HTERT RPE-1 (cell line): Measurements from ENCODE around the gene PTGES2.

Source experiments
- in situ Hi-C: fragments of 300-500 bp; cut with MboI; formaldehyde crosslinking; loops from 4 replicates; pipeline ENCODE4 v1.14.3; 2020; ENCODE audit warnings: low sequenced_read_pairs

The PTGES2 gene

GRCh38 chr9:128127568-128127989 is at the start of gene PTGES2:
TSS of gene PTGES2 (minus strand) at chr9:128127729. CDS start at chr9:128127717, 12 bp downstream.
- in situ Hi-C loops = no loop called here

- in situ Hi-C loops = no loop called here
Observed at GRCh38 chr9:128175726-128176125, 48.2 kb upstream of the PTGES2 start.

GRCh38 chr9:128175102-128175563 is 47.6 kb upstream of the PTGES2 start:
- in situ Hi-C loops = no loop called here

GRCh38 chr9:128174062-128174461 is 46.5 kb upstream of the PTGES2 start:
- in situ Hi-C loops = no loop called here

- in situ Hi-C loops = no loop called here
Observed at GRCh38 chr9:128169925-128170324, 42.4 kb upstream of the PTGES2 start.

GRCh38 chr9:128169492-128169891 is 42.0 kb upstream of the PTGES2 start:
- in situ Hi-C loops = no loop called here

GRCh38 chr9:128168731-128169308 is 41.3 kb upstream of the PTGES2 start:
- in situ Hi-C loops = no loop called here

- in situ Hi-C loops = no loop called here
Observed at GRCh38 chr9:128167209-128167608, 39.7 kb upstream of the PTGES2 start.

- in situ Hi-C loops = no loop called here
Observed at GRCh38 chr9:128166169-128166568, 38.6 kb upstream of the PTGES2 start.

- in situ Hi-C loops = no loop called here
Observed at GRCh38 chr9:128164307-128164885, 36.9 kb upstream of the PTGES2 start.

GRCh38 chr9:128163523-128164306 is 36.2 kb upstream of the PTGES2 start:
- in situ Hi-C loops = no loop called here

GRCh38 chr9:128163027-128163515 is 35.5 kb upstream of the PTGES2 start:
- in situ Hi-C loops = no loop called here

GRCh38 chr9:128162215-128163026 is 34.9 kb upstream of the PTGES2 start:
- in situ Hi-C loops = no loop called here

GRCh38 chr9:128161215-128161902 is 33.8 kb upstream of the PTGES2 start:
- in situ Hi-C loops = no loop called here

GRCh38 chr9:128160603-128160987 is 33.1 kb upstream of the PTGES2 start:
- in situ Hi-C loops = no loop called here

GRCh38 chr9:128159784-128160602 is 32.5 kb upstream of the PTGES2 start, which contains the start of gene BBLN:
TSS of gene BBLN (plus strand) at chr9:128160265. CDS start at chr9:128160408, 143 bp downstream.
- in situ Hi-C loops = no loop called here

GRCh38 chr9:128159522-128159783 is 31.9 kb upstream of the PTGES2 start:
- in situ Hi-C loops = no loop called here

- in situ Hi-C loops = no loop called here
Observed at GRCh38 chr9:128155736-128156500, 28.4 kb upstream of the PTGES2 start.
